GM18520 (cell line): ENCODE data around the gene TMEM116.
"Not testable (repeated sequence)": the region's sequence is repeated elsewhere in the genome, so short reads cannot be mapped to it uniquely, and the experiment has no call there.

ENCODE experiments used
- ATAC-seq: cut with Tn5 transposase; IDR thresholded peaks from one replicate; pipeline ENCODE4 v1.9.1; 2021; ENCODE audit not compliant: unreplicated experiment

The TMEM116 gene

GRCh38 chr12:111980598-111980997 is 32.4 kb downstream of the TMEM116 start:
- no peak for ATAC-seq

DNA sequence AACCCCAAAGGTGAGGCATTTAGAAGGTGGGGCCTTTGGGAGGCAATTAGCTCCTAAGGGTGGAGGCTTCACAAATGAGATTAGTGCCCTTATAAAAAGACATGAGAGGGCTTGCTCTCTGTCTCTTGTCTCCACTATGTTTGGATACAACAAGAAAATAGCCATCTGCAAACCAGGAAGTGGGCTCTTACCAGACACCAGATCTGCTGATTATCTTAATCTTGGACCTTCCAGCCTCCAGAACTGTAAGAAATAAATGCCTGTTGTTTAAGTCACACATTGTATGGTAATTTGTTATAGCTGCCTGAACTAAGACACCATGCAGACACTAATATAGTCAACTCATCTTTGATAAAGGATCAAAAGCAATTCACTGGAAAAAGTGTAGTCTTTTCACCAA is 34.4 kb downstream of the TMEM116 start:
- ATAC-seq = no peak

DNA sequence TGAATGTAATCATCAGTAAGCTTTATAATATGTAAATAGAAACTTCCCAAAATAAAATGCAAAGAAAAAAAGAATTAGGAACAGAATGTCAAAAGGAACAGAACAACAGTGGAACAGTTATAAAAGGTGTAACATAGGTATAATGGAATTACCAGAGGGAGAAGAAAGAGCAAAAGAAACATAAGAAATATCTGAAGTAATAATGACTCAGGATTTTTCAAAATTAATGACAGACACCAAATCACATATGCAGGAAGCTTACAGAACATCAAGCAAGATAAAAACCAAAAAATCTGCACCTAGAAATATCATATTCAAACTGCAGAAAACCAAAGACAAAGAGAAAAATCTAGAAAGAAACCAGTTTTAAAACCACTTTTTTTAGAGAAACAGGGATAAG is 36.1 kb downstream of the TMEM116 start:
- no peak for ATAC-seq

DNA sequence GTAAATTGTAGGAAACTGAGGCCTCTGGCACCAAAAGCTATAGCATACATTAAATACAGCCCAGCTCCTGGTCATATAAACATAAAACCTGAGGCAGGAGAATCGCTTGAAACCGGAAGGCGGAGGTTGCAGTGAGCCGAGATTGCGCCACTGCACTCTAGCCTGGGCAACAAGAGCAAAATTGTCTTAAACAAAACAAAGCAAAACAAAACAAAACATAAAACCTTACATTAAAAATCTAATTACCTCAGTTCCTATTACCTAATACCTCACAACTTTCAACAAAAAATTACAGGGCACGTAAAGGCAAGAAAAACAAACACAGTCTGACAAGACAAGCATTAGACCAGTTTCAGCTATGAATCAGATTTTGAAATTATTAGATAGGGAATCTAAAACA is 36.7 kb downstream of the TMEM116 start:
- ATAC-seq = no peak

DNA sequence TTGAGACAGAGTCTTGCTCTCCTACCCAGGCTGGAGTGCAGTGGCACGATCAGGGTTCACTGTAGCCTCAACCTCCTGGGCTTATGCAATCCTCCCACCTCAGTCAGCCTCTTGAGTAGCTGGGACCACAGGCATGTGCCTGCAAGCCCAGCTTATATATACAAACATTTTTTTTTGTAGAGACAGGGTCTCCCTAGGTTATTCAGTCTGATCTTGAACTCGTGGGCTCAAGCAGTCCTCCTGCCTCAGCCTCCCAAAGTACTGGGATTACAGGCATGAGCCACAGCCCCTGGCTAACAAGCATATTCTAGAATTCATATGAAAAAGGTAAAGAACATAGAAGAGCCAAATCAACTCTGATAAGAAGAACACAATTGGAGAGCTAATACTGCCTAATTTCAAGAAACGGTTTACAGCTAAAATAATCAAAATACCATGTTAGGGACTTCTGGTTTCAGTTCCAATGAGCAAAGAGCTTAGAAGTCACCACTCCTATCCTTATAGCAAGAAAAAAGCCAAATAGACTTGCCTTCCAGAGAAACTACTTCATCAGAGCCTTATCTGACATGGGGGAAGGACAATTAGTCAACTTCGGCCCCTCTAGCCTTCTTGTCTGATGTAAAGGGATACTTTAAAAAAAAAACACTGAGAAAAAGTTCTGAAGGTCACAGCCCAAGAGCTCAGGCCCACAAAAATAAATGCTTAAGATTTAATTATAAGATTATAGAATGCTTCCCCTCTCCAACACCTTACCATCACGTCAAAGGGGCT is 37.6 kb downstream of the TMEM116 start:
- no peak for ATAC-seq

DNA sequence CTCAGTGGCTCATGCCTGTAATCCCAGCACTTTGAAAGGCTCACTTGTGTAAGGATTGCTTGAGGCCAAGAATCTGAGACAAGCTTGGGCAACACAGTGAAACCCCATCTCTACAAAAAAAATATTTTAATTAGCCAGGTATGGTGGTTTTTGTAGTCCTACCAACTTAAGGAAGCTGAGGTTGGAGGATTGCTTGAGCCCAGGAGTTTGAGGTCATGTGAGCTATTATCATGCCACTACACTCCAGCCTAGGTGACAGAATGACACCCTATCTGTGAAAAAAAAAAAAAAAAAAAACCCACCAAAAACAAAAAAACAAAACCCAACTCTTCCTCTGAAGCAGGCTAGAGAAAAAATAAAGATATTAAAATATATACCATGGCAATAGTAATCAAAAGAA is 41.2 kb downstream of the TMEM116 start:
- ATAC-seq = no peak

GRCh38 chr12:111964935-111965334 is 48.0 kb downstream of the TMEM116 start:
- ATAC-seq = no peak

DNA sequence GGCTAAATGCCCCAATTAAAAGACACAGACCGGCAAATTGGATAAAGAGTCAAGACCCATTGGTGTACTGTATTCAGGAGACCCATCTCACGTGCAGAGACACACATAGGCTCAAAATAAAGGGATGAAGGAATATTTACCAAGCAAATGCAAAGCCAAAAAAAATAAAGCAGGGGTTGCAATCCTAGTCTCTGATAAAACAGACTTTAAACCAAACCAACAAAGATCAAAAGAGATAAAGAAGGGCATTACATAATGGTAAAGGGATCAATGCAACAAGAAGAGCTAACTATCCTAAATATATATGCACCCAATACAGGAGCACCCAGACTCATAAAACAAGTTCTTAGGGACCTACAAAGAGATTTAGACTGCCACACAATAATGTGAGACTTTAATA is 53.4 kb downstream of the TMEM116 start:
- ATAC-seq = not testable (repeated sequence)

- not testable (repeated sequence) for ATAC-seq
These were observed 55.7 kb downstream of the TMEM116 start for GRCh38 chr12:111957224-111957623.

DNA sequence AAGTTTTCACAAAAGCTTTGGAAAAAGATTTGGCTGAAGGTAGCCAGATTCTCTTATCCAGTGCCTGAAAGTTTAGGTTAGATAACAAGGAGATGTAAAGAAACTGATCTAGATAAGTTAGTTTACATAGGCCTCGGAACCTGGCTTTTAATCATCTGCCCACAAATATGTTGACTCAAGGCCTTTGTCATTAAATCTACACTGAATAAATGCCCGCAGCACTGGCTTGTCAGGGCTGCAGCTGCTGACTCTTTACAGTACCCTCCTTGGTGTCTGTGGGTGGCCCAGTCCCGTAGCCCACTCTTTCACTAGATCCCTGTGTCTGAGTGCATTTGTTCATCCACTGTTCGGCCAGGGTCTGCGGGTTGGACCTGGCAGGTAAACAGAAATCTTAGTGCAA is 58.0 kb downstream of the TMEM116 start:
- ATAC-seq = no peak

GRCh38 chr12:111953455-111953854 is 59.5 kb downstream of the TMEM116 start:
- no peak for ATAC-seq

DNA sequence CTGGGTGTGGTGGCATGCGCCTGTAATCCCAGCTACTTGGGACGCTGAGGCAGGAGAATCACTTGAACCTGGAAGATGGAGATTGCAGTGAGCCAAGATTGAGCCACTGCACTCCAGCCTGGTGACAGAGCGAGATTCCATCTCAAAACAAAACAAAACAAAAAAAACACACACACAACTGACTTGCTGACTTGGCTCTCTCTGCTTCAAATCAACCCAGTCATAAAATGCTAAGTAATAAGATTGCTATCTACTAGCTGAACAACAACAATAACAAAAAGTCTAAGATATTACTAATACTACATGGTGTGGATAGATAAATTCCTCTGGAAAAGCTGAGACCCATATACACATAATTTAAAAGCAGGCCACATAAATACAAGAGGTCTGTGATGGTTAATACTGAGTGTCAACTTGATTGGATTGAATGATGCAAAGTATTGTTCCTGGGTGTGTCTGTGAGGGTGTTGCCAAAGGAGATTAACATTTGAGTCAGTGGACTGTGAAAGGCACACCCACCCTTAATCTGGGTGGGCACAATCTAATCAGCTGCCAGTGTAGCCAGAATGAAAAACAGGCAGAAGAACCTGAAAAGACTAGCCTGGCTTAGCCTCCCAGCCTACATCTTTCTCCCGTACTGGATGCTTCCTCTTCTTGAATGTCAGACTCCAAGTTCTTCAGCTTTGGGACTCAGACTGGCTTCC is 60.7 kb downstream of the TMEM116 start:
- not testable (repeated sequence) for ATAC-seq

- ATAC-seq = not testable (repeated sequence)
These were observed 61.8 kb downstream of the TMEM116 start for GRCh38 chr12:111950961-111951676.

GRCh38 chr12:111943929-111944328 is 69.0 kb downstream of the TMEM116 start:
- no peak for ATAC-seq

GRCh38 chr12:111942557-111942956 is 70.4 kb downstream of the TMEM116 start:
- no peak for ATAC-seq

GRCh38 chr12:111937429-111937828 is 75.5 kb downstream of the TMEM116 start:
- no peak for ATAC-seq

DNA sequence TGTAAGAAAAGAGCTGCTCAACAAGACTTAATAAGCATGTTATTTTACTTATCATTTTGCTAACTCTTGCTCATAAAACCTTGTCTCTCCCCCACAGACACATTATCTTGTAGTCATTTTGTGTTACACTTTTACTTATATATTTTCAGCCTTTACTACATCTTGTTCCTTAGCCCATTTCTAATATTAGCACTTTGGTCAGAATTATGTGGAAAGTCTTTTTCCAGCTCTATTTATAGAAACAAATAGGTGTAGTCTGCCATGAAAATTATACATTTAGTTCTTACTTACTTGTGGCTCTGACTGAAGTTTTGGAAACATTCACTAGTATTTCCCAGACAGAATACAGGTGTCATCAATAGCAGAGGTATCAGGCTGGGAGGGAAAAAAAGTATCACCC is 76.1 kb downstream of the TMEM116 start:
- ATAC-seq = no peak

GRCh38 chr12:111932241-111932640 is 80.7 kb downstream of the TMEM116 start:
- no peak for ATAC-seq

- no peak for ATAC-seq
These were observed 85.6 kb downstream of the TMEM116 start for GRCh38 chr12:111927346-111927745.

GRCh38 chr12:111926631-111927030 is 86.3 kb downstream of the TMEM116 start:
- no peak for ATAC-seq

GRCh38 chr12:111925171-111925570 is 87.8 kb downstream of the TMEM116 start:
- ATAC-seq = no peak

DNA sequence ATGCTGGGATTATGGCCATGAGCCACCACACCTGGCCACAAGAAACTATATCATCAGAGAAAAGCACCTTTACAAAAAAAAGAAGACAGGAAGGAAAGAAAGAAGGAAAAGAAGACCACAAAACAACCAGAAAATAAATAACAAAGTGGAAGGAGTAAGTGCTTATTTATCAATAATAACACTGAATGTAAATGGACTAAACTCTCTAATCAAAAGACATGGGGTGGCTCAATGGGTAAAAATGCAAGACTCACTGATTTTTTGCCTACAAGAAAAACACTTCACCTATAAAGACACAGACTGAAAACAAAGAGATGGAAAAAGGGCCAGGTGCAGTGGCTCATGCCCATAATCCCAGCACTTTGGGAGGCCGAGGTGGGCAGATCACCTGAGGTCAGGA is 105.2 kb downstream of the TMEM116 start:
- no peak for ATAC-seq
